ENCODE results near the gene CHAD.

CHAD gene

GRCh38 chr17:50492214-50492613 lies 23.5 kb upstream of the CHAD start:
- Histone ChIP-seq H3K36me3 (ENCODE audit: control insufficient read depth in 2 of 2, insufficient read depth in 1 of 2, low read length in 2 of 2) (peaks cover 0 to 2% of the 10 kb centered on the region in 2 experiments; a peak in 1 of 3 replicates), H3K9me3 (ENCODE audit: control insufficient read depth, insufficient read depth, low read depth, low read length) (no peaks in the 10 kb centered on the region), H3K27ac (ENCODE audit: extremely low read depth, low read depth, low read length) (no peak overlapping the region), H3K4me3 (ENCODE audit: low read depth, low read length) (no peak overlapping the region), H3K4me1 (ENCODE audit: control insufficient read depth, insufficient read depth, low read length) (0 out of 2 replicates have a peak, but pooled peaks cover 3% of the 10 kb centered on the region)
- ChIA-PET POLR2A (no interaction called here), CTCF (interaction anchor here (0.6 to 3.7 kb wide), 7 partner anchors 9 to 466 kb away, joined by 3 to 23 read pairs (median 4); no protein-coding TSS in a partner anchor)
- no peak for TF ChIP-seq ZNF211 (tag by site-specific recombination; IDR thresholded peaks at IDR 0.05; ENCODE audit: low read depth)
- TF ChIP-seq ZNF19 (tag by site-specific recombination; IDR thresholded peaks at IDR 0.05; ENCODE audit: low read depth): no peak
- TF ChIP-seq ZNF433 (tag by site-specific recombination; IDR thresholded peaks at IDR 0.05; ENCODE audit: low read depth): no peak
- TF ChIP-seq PRDM1 (tag by site-specific recombination; IDR thresholded peaks at IDR 0.05): no peak
- no peak for TF ChIP-seq ZNF23 (tag by site-specific recombination; IDR thresholded peaks at IDR 0.05; ENCODE audit: borderline replicate concordance)
- no peak for TF ChIP-seq SP2 (tag by site-specific recombination; IDR thresholded peaks at IDR 0.05)
- TF ChIP-seq ZEB2 (tag by site-specific recombination; IDR thresholded peaks at IDR 0.05): no peak
- TF ChIP-seq, protein P1, sequence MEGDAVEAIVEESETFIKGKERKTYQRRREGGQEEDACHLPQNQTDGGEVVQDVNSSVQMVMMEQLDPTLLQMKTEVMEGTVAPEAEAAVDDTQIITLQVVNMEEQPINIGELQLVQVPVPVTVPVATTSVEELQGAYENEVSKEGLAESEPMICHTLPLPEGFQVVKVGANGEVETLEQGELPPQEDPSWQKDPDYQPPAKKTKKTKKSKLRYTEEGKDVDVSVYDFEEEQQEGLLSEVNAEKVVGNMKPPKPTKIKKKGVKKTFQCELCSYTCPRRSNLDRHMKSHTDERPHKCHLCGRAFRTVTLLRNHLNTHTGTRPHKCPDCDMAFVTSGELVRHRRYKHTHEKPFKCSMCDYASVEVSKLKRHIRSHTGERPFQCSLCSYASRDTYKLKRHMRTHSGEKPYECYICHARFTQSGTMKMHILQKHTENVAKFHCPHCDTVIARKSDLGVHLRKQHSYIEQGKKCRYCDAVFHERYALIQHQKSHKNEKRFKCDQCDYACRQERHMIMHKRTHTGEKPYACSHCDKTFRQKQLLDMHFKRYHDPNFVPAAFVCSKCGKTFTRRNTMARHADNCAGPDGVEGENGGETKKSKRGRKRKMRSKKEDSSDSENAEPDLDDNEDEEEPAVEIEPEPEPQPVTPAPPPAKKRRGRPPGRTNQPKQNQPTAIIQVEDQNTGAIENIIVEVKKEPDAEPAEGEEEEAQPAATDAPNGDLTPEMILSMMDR (tag by site-specific recombination; IDR thresholded peaks at IDR 0.05): no peak
- TF ChIP-seq, protein P2, sequence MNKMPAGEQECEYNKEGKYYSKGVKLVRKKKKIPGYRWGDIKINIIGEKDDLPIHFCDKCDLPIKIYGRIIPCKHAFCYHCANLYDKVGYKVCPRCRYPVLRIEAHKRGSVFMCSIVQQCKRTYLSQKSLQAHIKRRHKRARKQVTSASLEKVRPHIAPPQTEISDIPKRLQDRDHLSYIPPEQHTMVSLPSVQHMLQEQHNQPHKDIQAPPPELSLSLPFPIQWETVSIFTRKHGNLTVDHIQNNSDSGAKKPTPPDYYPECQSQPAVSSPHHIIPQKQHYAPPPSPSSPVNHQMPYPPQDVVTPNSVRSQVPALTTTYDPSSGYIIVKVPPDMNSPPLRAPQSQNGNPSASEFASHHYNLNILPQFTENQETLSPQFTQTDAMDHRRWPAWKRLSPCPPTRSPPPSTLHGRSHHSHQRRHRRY (tag by site-specific recombination; IDR thresholded peaks at IDR 0.05): no peak
- TF ChIP-seq, protein P3, sequence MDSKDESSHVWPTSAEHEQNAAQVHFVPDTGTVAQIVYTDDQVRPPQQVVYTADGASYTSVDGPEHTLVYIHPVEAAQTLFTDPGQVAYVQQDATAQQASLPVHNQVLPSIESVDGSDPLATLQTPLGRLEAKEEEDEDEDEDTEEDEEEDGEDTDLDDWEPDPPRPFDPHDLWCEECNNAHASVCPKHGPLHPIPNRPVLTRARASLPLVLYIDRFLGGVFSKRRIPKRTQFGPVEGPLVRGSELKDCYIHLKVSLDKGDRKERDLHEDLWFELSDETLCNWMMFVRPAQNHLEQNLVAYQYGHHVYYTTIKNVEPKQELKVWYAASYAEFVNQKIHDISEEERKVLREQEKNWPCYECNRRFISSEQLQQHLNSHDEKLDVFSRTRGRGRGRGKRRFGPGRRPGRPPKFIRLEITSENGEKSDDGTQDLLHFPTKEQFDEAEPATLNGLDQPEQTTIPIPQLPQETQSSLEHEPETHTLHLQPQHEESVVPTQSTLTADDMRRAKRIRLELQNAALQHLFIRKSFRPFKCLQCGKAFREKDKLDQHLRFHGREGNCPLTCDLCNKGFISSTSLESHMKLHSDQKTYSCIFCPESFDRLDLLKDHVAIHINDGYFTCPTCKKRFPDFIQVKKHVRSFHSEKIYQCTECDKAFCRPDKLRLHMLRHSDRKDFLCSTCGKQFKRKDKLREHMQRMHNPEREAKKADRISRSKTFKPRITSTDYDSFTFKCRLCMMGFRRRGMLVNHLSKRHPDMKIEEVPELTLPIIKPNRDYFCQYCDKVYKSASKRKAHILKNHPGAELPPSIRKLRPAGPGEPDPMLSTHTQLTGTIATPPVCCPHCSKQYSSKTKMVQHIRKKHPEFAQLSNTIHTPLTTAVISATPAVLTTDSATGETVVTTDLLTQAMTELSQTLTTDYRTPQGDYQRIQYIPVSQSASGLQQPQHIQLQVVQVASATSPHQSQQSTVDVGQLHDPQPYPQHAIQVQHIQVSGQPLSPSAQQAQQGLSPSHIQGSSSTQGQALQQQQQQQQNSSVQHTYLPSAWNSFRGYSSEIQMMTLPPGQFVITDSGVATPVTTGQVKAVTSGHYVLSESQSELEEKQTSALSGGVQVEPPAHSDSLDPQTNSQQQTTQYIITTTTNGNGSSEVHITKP (tag by site-specific recombination; IDR thresholded peaks at IDR 0.05): no peak

GRCh38 chr17:50491505-50491904 lies 22.8 kb upstream of the CHAD start:
- Histone ChIP-seq H3K4me3 (ENCODE audit: low read depth, low read length) (no peak overlapping the region), H3K4me1 (ENCODE audit: control insufficient read depth, insufficient read depth, low read length) (0 out of 2 replicates have a peak, but pooled peaks cover 3% of the 10 kb centered on the region), H3K9me3 (ENCODE audit: control insufficient read depth, insufficient read depth, low read depth, low read length) (no peaks in the 10 kb centered on the region), H3K36me3 (ENCODE audit: control insufficient read depth in 2 of 2, insufficient read depth in 1 of 2, low read length in 2 of 2) (peaks cover under 1 to 6% of the 10 kb centered on the region in 2 experiments; a peak in 2 of 3 replicates), H3K27ac (ENCODE audit: extremely low read depth, low read depth, low read length) (no peak overlapping the region)
- ChIA-PET POLR2A (no interaction called here), CTCF (interaction anchor here (0.6 to 3.7 kb wide), 4 partner anchors 9 to 12 kb away, joined by 3 to 23 read pairs (median 12); no protein-coding TSS in a partner anchor)
- no peak for TF ChIP-seq ZNF529 (tag by site-specific recombination; IDR thresholded peaks at IDR 0.05; ENCODE audit: insufficient replicate concordance)
- TF ChIP-seq, protein P4, sequence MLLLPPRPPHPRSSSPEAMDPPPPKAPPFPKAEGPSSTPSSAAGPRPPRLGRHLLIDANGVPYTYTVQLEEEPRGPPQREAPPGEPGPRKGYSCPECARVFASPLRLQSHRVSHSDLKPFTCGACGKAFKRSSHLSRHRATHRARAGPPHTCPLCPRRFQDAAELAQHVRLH (tag by site-specific recombination; IDR thresholded peaks at IDR 0.05): no peak
- TF ChIP-seq, protein P5, sequence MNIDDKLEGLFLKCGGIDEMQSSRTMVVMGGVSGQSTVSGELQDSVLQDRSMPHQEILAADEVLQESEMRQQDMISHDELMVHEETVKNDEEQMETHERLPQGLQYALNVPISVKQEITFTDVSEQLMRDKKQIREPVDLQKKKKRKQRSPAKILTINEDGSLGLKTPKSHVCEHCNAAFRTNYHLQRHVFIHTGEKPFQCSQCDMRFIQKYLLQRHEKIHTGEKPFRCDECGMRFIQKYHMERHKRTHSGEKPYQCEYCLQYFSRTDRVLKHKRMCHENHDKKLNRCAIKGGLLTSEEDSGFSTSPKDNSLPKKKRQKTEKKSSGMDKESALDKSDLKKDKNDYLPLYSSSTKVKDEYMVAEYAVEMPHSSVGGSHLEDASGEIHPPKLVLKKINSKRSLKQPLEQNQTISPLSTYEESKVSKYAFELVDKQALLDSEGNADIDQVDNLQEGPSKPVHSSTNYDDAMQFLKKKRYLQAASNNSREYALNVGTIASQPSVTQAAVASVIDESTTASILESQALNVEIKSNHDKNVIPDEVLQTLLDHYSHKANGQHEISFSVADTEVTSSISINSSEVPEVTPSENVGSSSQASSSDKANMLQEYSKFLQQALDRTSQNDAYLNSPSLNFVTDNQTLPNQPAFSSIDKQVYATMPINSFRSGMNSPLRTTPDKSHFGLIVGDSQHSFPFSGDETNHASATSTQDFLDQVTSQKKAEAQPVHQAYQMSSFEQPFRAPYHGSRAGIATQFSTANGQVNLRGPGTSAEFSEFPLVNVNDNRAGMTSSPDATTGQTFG (tag by site-specific recombination; IDR thresholded peaks at IDR 0.05; ENCODE audit: borderline replicate concordance): no peak
- no peak for TF ChIP-seq ZNF394 (tag by site-specific recombination; IDR thresholded peaks at IDR 0.05; ENCODE audit: borderline replicate concordance)
- no peak for TF ChIP-seq ZNF654 (tag by site-specific recombination; IDR thresholded peaks at IDR 0.05; ENCODE audit: low read depth)
- TF ChIP-seq HOXA7 (CRISPR knock-in tag; IDR thresholded peaks at IDR 0.05; ENCODE audit: borderline replicate concordance): no peak
- TF ChIP-seq ZNF2 (tag by site-specific recombination; IDR thresholded peaks at IDR 0.05): no peak
- no peak for TF ChIP-seq ZNF404 (tag by site-specific recombination; IDR thresholded peaks at IDR 0.05)
- TF ChIP-seq ZNF707 (tag by site-specific recombination; IDR thresholded peaks at IDR 0.05): no peak
- no peak for TF ChIP-seq WT1 (tag by site-specific recombination; IDR thresholded peaks at IDR 0.05)
